Calu3 (cell line): ENCODE results near the gene MACROD2. TPM values are rescaled to one million over a fixed set of nuclear protein-coding genes. Genes with fewer than 3 reads are reported as not detected.

ENCODE experiments used
- BruUV-seq: library from RNA; stranded (reverse); fragments of 400-500 nt; replicated peaks from 2 replicates; lab custom pipeline; 2021; lab: Mats Ljungman, UMichigan
- CTCF ChIA-PET: fragments of 300-600 bp; sonication (Branson Sonifier 250); formaldehyde crosslinking; loops from one replicate; lab custom pipeline; 2022; ENCODE audit warnings: antibody characterized with exemption; lab: Charles Lee
- DNase-seq: peaks from one replicate; pipeline ENCODE4 v3.0.0; 2022
- H3K27ac Mint-ChIP-seq: one replicate; pipeline ENCODE4 v1.8.0; 2022; ENCODE audit warnings: mixed read lengths; ENCODE audit not compliant: unreplicated experiment
- H3K27me3 Mint-ChIP-seq: one replicate; pipeline ENCODE4 v1.8.0; 2022; ENCODE audit warnings: mixed read lengths; ENCODE audit not compliant: unreplicated experiment
- H3K36me3 Mint-ChIP-seq: one replicate; pipeline ENCODE4 v1.8.0; 2022; ENCODE audit warnings: mild to moderate bottlenecking, moderate library complexity, mixed read lengths; ENCODE audit not compliant: insufficient read depth, unreplicated experiment
- H3K4me1 Mint-ChIP-seq: one replicate; pipeline ENCODE4 v1.8.0; 2022; ENCODE audit warnings: mild to moderate bottlenecking, low read depth, mixed read lengths; ENCODE audit not compliant: unreplicated experiment
- H3K4me3 Mint-ChIP-seq: one replicate; pipeline ENCODE4 v1.8.0; 2022; ENCODE audit warnings: mild to moderate bottlenecking, low read depth, moderate library complexity, mixed read lengths; ENCODE audit not compliant: unreplicated experiment
- H3K9me3 Mint-ChIP-seq: one replicate; pipeline ENCODE4 v1.8.0; 2022; ENCODE audit warnings: low read depth, mixed read lengths; ENCODE audit not compliant: unreplicated experiment
- CTCF ChIP-seq: fragments of 200-600 bp; IDR thresholded peaks from one replicate; pipeline ENCODE4 v1.8.0; 2022; ENCODE audit warnings: antibody characterized with exemption; ENCODE audit not compliant: unreplicated experiment
- intact Hi-C: fragments of 100-400 bp; cut with micrococcal nuclease; formaldehyde crosslinking; loops from one replicate; pipeline ENCODE4 v1.10.0; 2022; ENCODE audit not compliant: unreplicated experiment
- total RNA-seq: library from RNA; stranded (reverse); gene quantifications from 2 replicates; pipeline ENCODE4 v1.2.3, GENCODE V29; 2022

The MACROD2 gene
- total RNA-seq, 1 experiment from 2014 or later, result 29.4 TPM

GRCh38 chr20:14093652-14094051, 98.3 kb downstream of the MACROD2 start:
- no peaks in the 10 kb centered on the region for H3K4me1 Mint-ChIP-seq
- no peak overlapping the region for H3K27ac Mint-ChIP-seq
- TF ChIP-seq CTCF, result no peak
- no peaks in the 10 kb centered on the region for H3K9me3 Mint-ChIP-seq
- no peaks in the 10 kb centered on the region for H3K27me3 Mint-ChIP-seq
- DNase-seq, result no peak
- H3K4me3 Mint-ChIP-seq, result no peak overlapping the region
- CTCF ChIA-PET, result no interaction called here
- intact Hi-C loops, result no loop called here
- H3K36me3 Mint-ChIP-seq, result no peaks in the 10 kb centered on the region
- BruUV-seq, result no TSS peak

- no peak for TF ChIP-seq CTCF
- no peak overlapping the region for H3K4me3 Mint-ChIP-seq
- H3K27me3 Mint-ChIP-seq, result no peaks in the 10 kb centered on the region
- BruUV-seq, result no TSS peak
- no peaks in the 10 kb centered on the region for H3K36me3 Mint-ChIP-seq
- CTCF ChIA-PET, result no interaction called here
- no peak for DNase-seq
- no peaks in the 10 kb centered on the region for H3K9me3 Mint-ChIP-seq
- H3K4me1 Mint-ChIP-seq, result no peaks in the 10 kb centered on the region
- intact Hi-C loops, result no loop called here
- H3K27ac Mint-ChIP-seq, result no peak overlapping the region
Measured at GRCh38 chr20:14098261-14098660, 102.9 kb downstream of the MACROD2 start.

GRCh38 chr20:14113416-14113815, 118.1 kb downstream of the MACROD2 start:
- Mint-ChIP-seq H3K27ac (no peak overlapping the region), H3K4me3 (no peak overlapping the region), H3K27me3 (no peaks in the 10 kb centered on the region), H3K9me3 (peaks cover 6% of the 10 kb centered on the region), H3K36me3 (no peaks in the 10 kb centered on the region), H3K4me1 (no peaks in the 10 kb centered on the region)
- intact Hi-C loops, result no loop called here
- no peak for TF ChIP-seq CTCF
- no TSS peak for BruUV-seq
- no peak for DNase-seq
- CTCF ChIA-PET, result no interaction called here

GRCh38 chr20:14114065-14114704, 118.9 kb downstream of the MACROD2 start:
- DNase-seq, result no peak
- TF ChIP-seq CTCF, result no peak
- intact Hi-C loops, result no loop called here
- Mint-ChIP-seq H3K9me3 (peaks cover 3% of the 10 kb centered on the region), H3K27me3 (no peaks in the 10 kb centered on the region), H3K4me3 (no peak overlapping the region), H3K27ac (no peak overlapping the region), H3K4me1 (no peaks in the 10 kb centered on the region), H3K36me3 (no peaks in the 10 kb centered on the region)
- CTCF ChIA-PET, result no interaction called here
- no TSS peak for BruUV-seq
